Ecto neural progenitor cell (in vitro differentiated cells): ENCODE results near the gene PCLAF.
"Not testable (repeated sequence)": the region's sequence is repeated elsewhere in the genome, so short reads cannot be mapped to it uniquely, and the experiment has no call there.

ENCODE experiments used
- DNase-seq: peaks from one replicate; pipeline ENCODE4 v3.0.0-alpha.2; 2018; ENCODE audit warnings: low spot score

Gene PCLAF

DNA sequence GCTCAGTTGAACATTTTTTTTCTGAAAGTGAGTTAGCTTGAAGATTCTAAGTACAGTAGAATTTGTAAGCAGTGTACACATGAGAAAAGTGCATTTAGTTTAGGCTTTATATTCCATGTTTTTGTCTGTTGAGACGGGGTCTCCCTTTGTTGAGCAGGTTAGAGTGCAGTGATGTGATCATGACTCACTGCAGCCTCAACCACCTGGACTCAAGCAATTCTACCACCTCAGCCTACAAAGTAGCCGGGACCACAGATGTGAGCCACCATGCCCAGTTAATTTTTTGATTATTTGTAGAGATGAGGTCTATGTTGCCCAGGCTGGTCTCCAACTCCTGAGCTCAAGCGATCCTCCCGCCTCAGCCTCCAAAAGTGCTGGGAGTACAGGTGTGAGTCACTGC, 20.0 kb downstream of the PCLAF start:
- DNase-seq, result no peak

DNA sequence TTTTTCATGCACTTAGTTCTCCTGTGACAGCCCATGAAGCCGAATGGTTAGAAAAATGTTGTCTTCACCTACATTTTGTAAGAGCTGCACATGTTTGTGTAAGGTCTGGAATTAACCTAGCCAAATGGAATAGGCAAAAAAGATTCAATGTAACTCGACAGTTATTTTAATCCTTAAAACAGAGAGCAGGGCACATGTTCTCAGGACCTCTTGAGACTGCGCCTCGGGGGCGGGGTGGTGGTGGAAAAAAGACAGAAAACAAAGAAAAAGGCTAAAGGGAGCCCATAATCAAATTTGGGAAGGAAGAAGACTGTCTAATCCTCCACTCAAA, 24.6 kb downstream of the PCLAF start:
- no peak for DNase-seq

DNA sequence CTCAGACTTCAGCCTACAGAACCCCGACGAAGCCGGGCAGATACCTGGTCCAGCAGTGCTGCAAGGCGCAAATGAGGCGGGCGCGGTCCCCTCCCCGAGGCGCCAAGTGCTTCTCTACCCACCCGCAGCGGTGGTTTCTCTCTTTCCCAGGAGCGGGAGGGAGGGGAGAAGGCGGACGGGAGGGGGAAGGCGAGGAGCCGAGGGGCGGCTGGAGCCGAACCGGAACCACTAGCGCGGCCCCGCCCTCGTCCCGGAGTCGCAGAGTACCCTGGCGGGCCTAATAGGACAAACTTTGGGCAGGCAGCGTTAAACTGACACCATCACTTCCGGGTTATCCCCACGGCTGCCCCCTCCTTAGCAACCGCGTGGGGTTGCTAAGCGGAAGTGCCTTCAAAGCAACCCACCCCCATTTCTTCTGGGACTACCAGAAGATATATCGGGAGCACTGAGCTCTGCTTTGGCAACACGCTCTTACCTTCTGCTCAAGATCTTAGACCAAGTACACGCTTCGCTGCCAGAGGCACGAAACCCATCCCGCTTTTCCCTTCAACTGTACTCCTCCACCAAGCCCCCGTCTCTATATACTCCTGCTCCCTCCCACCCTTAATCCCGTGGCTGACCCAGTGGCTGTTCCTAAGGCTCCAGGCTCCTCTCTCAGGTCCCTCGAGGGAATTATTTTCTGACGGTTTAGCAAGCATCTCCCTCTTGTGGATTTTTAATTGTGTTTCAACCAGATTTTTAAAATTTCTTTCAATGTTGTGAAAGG, 25.1 kb downstream of the PCLAF start, which contains the start of gene CSNK1G1:
TSS of gene CSNK1G1 (minus strand) at position 230 of the 766 bp plus-strand sequence. CDS start 55,674 bp downstream, outside the sequence.
- DNase-seq, result peak; percentile 96

DNA sequence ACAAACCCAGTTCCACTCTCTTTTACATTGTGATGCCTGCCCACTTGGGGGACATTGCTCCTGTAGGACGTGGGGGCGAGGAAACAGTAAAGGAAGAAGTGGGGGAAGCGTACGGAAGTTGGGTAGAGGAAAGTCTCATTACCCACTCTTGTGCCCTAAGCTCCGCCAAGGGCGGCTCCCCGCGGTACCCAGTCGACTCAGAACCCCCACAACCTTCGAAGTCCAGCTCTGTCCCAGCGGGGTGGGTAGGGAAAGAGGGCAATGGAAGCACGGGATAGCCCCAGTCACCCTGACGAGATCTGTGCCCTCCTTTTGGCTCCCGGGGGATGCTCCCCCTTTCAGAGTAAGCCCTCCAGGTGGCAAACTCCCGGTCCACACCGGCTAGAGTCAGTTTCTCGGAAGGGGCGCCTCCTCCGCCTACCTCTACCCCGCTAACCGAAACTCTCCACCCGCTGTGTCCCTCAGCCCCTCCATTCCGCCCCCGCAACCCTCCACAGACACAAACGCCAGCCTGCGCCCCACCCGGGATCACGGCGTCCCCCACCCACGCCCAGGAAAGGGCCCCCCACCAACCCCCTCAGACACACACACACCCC, 25.8 kb downstream of the PCLAF start:
- no peak for DNase-seq

- no peak for DNase-seq
Measured at GRCh38 chr15:64354688-64355344, 26.4 kb downstream of the PCLAF start.

DNA sequence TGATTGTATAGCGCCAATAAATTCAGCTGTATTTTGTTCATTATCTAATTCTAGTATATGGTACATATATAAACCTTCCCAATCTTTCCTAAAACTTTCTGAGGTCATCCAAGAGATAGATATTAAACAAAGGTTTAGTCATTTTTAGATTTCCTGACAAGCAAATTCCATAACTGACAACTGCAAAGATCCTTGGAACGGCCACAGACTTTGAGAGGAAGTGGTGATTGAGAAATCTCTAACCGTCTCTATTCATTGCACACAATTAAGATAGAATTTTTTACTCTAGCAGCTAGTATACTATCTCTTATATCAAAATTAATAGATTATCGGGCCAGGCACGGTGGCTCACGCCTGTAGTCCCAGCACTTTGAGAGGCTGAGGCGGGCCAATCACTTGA, 30.0 kb downstream of the PCLAF start:
- no peak for DNase-seq

DNA sequence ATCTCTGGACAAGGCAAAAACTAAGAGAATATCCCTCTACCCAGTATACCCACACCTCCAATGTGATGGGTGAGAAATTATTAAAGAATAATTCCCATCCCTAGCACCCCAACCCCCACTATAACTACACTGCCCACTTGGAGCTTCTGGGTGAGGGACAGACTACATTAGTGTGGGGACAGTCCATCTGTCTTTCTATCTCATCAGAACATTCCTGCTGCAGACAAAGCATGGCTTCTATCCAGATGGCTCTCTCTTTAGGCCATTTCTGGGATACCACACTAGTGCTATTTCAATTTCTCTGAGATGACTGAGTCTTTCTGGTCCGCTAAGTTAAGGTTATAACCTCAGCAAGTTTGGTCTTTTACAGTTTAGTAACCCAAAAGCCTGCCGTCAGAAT, 31.9 kb downstream of the PCLAF start:
- no peak for DNase-seq

- DNase-seq, result no peak
Measured at GRCh38 chr15:64348455-64348854, 32.8 kb downstream of the PCLAF start.

- not testable (repeated sequence) for DNase-seq
Measured at GRCh38 chr15:64346242-64346641, 35.0 kb downstream of the PCLAF start.

DNA sequence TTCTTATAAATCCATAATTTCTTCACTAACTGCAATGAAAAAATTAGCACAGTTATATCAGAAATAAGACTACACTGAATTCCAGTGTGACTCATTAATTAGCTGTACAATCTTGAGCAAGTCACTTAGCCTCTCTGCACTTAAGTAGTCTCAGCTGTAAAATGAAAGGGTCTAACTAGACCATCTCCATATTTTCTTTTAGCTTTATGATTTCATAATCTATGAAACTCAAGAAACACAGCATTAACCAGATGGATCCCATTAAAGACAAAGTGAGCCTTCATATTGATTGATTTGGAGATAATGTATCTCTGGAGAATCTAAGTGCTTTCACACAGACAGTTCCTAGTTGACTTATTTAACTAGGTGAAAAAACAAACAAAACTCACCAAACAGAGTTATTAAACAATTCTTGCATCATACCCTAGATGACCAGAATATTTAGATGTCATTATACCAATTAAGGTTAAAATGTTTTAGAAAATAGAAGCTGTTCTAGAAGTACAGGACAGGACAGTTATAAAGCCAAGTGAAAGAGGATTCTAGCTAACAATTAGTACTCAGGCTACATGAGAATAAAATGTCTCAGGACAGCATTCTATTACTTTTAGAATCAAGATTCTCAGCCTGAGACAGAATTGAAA, 36.5 kb downstream of the PCLAF start:
- DNase-seq, result no peak

GRCh38 chr15:64343841-64344240, 37.4 kb downstream of the PCLAF start:
- no peak for DNase-seq

GRCh38 chr15:64343222-64343621, 38.0 kb downstream of the PCLAF start:
- DNase-seq, result no peak

DNA sequence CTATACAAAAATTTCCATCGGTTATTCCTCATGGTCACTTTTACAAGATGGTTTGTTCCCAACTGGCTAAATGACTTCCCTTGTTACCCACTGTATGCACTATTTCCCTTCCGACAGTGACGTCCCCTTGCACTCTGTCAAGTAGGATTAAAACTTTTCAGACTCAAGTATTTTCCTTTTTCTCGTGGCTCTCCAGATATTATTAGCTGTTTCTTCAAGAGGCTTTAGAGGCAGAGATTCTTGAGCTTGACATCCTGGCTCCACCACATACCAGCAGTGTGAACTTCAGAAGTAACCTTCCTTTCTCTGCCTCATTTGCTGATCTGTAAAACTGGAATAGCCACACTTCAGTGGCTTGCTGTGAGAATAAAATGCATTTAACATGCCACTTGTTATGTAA, 39.3 kb downstream of the PCLAF start:
- DNase-seq, result no peak

DNA sequence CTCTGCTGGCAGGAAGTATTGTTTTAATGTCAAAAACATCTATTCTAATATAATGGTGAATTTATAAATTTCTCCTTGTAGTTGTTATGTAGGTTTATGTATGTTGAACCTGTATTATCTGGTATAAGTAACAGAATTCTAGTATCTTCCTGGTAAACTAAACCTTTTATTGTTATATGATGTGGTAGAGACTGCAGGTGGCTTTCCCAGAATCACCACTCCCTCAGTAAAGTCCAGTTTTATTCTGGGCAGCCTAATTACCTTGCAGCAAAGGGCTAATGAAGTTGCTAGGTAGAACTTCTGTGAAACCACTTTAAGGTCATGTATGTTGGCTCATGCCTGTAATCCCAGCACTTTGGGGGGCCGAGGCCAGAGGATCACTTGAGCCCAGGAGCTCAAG, 40.9 kb downstream of the PCLAF start:
- DNase-seq, result no peak

DNA sequence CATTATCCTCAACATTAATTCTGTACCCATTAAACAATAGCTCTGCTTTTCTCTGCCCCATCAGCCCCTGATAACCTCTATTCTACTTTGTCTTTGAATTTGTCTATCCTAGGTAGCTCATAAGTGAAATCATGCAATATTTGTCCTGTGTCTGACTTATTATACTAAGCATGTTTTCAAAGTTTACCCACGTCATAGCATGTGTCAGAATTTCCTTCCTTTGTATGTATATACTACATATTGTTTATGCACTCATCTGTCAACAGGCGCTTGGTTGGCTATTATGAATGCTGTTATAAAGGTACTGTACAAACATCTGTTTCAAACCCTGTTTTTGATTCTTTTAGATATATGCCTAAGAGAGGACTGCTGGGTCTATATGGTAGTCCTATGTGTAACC, 43.5 kb downstream of the PCLAF start:
- no peak for DNase-seq

- no peak for DNase-seq
Measured at GRCh38 chr15:64333986-64334929, 47.0 kb downstream of the PCLAF start.

DNA sequence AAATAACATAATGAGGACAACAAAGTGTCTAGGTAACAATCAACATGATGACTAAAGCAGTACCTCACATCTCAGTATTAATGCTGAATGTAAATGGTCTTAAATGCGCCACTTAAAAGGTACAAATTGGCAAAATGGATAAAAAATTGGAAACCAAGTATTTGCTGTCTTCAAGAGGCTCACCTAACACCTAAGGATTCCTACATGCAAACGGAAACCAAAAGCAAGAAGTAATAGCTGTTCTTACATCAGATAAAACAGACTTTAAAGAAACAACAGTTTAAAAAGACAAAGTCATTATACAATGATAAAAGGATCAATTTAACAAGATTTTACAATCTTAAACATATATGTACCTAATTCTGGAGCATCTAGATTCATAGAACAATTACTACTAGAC, 47.7 kb downstream of the PCLAF start:
- no peak for DNase-seq

DNA sequence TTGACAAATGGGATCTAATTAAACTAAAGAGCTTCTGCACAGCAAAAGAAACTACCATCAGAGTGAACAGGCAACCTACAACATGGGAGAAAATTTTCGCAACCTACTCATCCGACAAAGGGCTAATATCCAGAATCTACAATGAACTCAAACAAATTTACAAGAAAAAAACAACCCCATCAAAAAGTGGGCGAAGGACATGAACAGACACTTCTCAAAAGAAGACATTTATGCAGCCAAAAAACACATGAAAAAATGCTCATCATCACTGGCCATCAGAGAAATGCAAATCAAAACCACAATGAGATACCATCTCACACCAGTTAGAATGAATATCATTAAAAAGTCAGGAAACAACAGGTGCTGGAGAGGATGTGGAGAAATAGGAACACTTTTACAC, 49.6 kb downstream of the PCLAF start:
- DNase-seq, result not testable (repeated sequence)

- DNase-seq, result not testable (repeated sequence)
Measured at GRCh38 chr15:64326975-64327374, 54.3 kb downstream of the PCLAF start.

DNA sequence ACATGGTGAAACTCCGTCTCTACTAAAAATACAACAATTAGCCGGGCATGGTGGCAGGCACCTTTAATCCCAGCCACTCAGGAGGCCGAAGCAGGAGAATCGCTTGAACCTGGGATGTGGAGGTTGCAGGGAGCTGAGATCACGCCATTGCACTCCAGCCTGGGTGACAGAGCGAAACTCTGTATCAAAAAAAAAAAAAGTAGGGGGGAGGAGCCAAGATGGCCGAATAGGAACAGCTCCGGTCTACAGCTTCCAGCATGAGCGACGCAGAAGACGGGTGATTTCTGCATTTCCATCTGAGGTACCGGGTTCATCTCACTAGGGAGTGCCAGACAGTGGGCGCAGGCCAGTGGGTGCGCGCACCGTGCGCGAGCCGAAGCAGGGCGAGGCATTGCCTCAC, 54.8 kb downstream of the PCLAF start:
- not testable (repeated sequence) for DNase-seq

GRCh38 chr15:64324165-64324877, 56.9 kb downstream of the PCLAF start:
- DNase-seq, result no peak
